Nephron (organoid): ENCODE measurements around the gene TPD52L1.

Experiments used
- H3K27ac Mint-ChIP-seq, 3 experiments: 2 replicates each; pipeline ENCODE4 v1.8.0; 2020; ENCODE audit warnings: mixed read lengths in 3 of 3, mild to moderate bottlenecking in 2 of 3, moderate library complexity in 1 of 3
- H3K27me3 Mint-ChIP-seq: 2 replicates; pipeline ENCODE4 v1.8.0; 2021; ENCODE audit warnings: low read depth, mild to moderate bottlenecking, moderate library complexity, mixed read lengths
- H3K36me3 Mint-ChIP-seq: 2 replicates; pipeline ENCODE4 v1.8.0; 2020; ENCODE audit warnings: low read depth, mixed read lengths
- H3K4me1 Mint-ChIP-seq: 2 replicates; pipeline ENCODE4 v1.8.0; 2020; ENCODE audit warnings: mixed read lengths
- H3K4me3 Mint-ChIP-seq, 3 experiments: 2 replicates each; pipeline ENCODE4 v1.8.0; 2020; ENCODE audit warnings: mild to moderate bottlenecking in 3 of 3, mixed read lengths in 3 of 3, moderate library complexity in 2 of 3
- H3K9me3 Mint-ChIP-seq: 2 replicates; pipeline ENCODE4 v1.8.0; 2020; ENCODE audit warnings: mixed read lengths
- TF ChIP-seq, protein P1 (sequence below), 3 experiments: fragments of 200-600 bp; sonication (generic); IDR thresholded peaks; one replicate each; pipeline ENCODE4 v1.5.0; 2021; ENCODE audit warnings: antibody characterized with exemption in 3 of 3; ENCODE audit not compliant: unreplicated experiment in 3 of 3

The TPD52L1 gene

DNA sequence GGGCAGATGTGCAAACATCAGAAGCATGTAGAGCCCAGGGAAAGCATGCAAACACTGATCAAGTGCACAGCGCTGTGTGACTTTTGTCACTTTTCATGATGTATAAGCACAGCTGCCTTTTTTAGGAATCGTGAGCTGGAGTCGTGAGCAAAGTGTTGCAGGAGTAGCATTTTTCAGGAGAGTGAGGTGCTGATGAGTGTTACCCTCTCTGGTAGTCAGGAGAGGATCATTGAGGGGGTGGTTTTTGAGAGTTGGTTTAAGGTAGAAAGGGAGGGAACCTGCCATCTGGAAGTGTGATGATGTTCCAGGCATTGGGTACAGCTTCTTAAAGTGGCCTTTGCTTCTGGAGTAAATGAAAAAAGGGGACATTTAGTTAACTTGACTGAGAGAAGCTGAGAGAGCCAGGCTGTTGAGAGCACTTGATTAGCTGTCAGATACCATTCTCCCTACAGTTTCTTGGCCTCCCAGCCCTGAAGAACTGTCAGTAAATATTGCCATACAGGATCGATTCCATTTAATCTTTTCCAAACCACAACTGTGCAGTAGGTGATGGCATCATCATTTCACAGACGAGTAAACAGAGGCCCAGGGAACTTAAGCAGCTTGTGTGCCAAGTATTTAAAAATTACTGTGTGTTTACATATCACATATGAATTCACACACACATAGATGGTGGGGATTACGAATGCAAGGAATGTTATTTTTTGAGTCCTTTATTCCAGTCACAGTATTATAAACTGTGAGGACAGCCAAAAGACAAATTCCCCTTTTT lies 28.9 kb downstream of the TPD52L1 start:
- H3K4me1 Mint-ChIP-seq: no peaks in the 10 kb centered on the region
- H3K9me3 Mint-ChIP-seq: no peaks in the 10 kb centered on the region
- no peaks in the 10 kb centered on the region for H3K27me3 Mint-ChIP-seq
- H3K27ac Mint-ChIP-seq: no peak overlapping the region
- TF ChIP-seq, protein P1, sequence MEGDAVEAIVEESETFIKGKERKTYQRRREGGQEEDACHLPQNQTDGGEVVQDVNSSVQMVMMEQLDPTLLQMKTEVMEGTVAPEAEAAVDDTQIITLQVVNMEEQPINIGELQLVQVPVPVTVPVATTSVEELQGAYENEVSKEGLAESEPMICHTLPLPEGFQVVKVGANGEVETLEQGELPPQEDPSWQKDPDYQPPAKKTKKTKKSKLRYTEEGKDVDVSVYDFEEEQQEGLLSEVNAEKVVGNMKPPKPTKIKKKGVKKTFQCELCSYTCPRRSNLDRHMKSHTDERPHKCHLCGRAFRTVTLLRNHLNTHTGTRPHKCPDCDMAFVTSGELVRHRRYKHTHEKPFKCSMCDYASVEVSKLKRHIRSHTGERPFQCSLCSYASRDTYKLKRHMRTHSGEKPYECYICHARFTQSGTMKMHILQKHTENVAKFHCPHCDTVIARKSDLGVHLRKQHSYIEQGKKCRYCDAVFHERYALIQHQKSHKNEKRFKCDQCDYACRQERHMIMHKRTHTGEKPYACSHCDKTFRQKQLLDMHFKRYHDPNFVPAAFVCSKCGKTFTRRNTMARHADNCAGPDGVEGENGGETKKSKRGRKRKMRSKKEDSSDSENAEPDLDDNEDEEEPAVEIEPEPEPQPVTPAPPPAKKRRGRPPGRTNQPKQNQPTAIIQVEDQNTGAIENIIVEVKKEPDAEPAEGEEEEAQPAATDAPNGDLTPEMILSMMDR (IDR thresholded peaks at IDR 0.05; ENCODE audit: unreplicated experiment in 3 of 3): no peak
- no peak overlapping the region for H3K4me3 Mint-ChIP-seq
- no peaks in the 10 kb centered on the region for H3K36me3 Mint-ChIP-seq

GRCh38 chr6:125183391-125183790 lies 29.8 kb downstream of the TPD52L1 start:
- TF ChIP-seq, protein P1 (IDR thresholded peaks at IDR 0.05; ENCODE audit: unreplicated experiment in 3 of 3): no peak
- no peak overlapping the region for H3K4me3 Mint-ChIP-seq

DNA sequence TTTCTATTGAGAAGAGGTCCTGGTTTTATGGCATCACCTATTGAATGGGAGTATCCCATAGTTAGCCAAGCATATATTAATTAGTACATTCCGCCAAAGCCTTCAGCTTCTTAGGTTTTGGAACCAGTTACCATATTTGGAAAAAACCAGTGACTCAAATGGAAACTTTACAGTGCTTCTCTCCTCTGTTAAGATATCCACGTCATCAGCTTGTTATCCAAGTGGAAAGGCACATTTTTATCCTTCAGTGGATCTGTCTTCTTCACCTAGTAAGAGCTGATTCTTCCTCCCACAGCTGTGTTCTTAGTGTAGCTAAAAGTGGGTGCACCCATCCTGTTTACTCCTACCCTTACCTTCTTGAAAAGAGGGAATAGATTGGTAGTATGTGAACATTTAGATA lies 34.5 kb downstream of the TPD52L1 start:
- TF ChIP-seq, protein P1 (IDR thresholded peaks at IDR 0.05; ENCODE audit: unreplicated experiment in 3 of 3): no peak
- H3K4me1 Mint-ChIP-seq: no peaks in the 10 kb centered on the region
- H3K4me3 Mint-ChIP-seq: no peak overlapping the region
- H3K36me3 Mint-ChIP-seq: no peaks in the 10 kb centered on the region
- H3K9me3 Mint-ChIP-seq: no peaks in the 10 kb centered on the region
- no peak overlapping the region for H3K27ac Mint-ChIP-seq
- H3K27me3 Mint-ChIP-seq: no peaks in the 10 kb centered on the region

More at GRCh38 chr6:125183391-125183790, 29.8 kb downstream of the TPD52L1 start:
- H3K36me3 Mint-ChIP-seq: no peaks in the 10 kb centered on the region
- no peak overlapping the region for H3K27ac Mint-ChIP-seq
- H3K9me3 Mint-ChIP-seq: no peaks in the 10 kb centered on the region
- H3K27me3 Mint-ChIP-seq: no peaks in the 10 kb centered on the region
- no peaks in the 10 kb centered on the region for H3K4me1 Mint-ChIP-seq

GRCh38 chr6:125188594-125189203 lies 35.1 kb downstream of the TPD52L1 start:
- no peaks in the 10 kb centered on the region for H3K27me3 Mint-ChIP-seq
- no peaks in the 10 kb centered on the region for H3K36me3 Mint-ChIP-seq
- H3K9me3 Mint-ChIP-seq: no peaks in the 10 kb centered on the region
- no peaks in the 10 kb centered on the region for H3K4me1 Mint-ChIP-seq
- TF ChIP-seq, protein P1 (IDR thresholded peaks at IDR 0.05; ENCODE audit: unreplicated experiment in 3 of 3): no peak
- no peak overlapping the region for H3K4me3 Mint-ChIP-seq
- H3K27ac Mint-ChIP-seq: no peak overlapping the region

DNA sequence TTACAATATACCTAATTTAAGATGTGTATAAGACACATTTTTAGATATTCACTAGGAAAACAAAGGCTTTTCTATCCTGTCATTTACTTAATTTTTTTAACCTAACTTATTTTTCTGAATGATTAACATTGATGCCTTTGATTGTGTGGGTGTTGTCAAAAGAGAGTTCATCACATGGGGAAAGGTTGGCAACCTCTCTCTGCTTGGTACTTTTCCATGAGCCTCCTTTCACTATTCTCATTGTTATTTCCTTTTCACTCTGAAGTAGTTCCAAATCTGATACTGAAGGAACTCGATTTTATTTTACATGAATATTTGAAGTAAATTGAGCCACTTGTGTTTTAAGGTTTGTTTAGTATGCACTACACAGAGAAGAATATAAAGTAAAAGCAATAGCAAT lies 35.9 kb downstream of the TPD52L1 start:
- H3K36me3 Mint-ChIP-seq: no peaks in the 10 kb centered on the region
- no peaks in the 10 kb centered on the region for H3K27me3 Mint-ChIP-seq
- no peak overlapping the region for H3K4me3 Mint-ChIP-seq
- TF ChIP-seq, protein P1 (IDR thresholded peaks at IDR 0.05; ENCODE audit: unreplicated experiment in 3 of 3): no peak
- no peak overlapping the region for H3K27ac Mint-ChIP-seq
- peaks cover 4% of the 10 kb centered on the region for H3K4me1 Mint-ChIP-seq
- H3K9me3 Mint-ChIP-seq: no peaks in the 10 kb centered on the region

GRCh38 chr6:125190667-125191066 lies 37.1 kb downstream of the TPD52L1 start:
- no peaks in the 10 kb centered on the region for H3K27me3 Mint-ChIP-seq
- H3K36me3 Mint-ChIP-seq: no peaks in the 10 kb centered on the region
- H3K27ac Mint-ChIP-seq: no peak overlapping the region
- no peak overlapping the region for H3K4me3 Mint-ChIP-seq
- H3K4me1 Mint-ChIP-seq: peaks cover 10% of the 10 kb centered on the region
- H3K9me3 Mint-ChIP-seq: no peaks in the 10 kb centered on the region
- TF ChIP-seq, protein P1 (IDR thresholded peaks at IDR 0.05; ENCODE audit: unreplicated experiment in 3 of 3): no peak
